HCT116 (cell line): ENCODE results near the gene SCYL2. TPM values are rescaled to one million over a fixed set of nuclear protein-coding genes. Genes with fewer than 3 reads are reported as not detected.

ENCODE experiments used
- ATAC-seq: fragments of 200-7000 bp; cut with Tn5 transposase; 2 replicates; pipeline ENCODE4 v1.9.1; 2020; ENCODE audit warnings: mild to moderate bottlenecking, moderate library complexity
- BruUV-seq: library from RNA; stranded (reverse); fragments of 400-500 nt; replicated peaks from 2 replicates; lab custom pipeline; 2021; lab: Mats Ljungman, UMichigan
- CTCF ChIA-PET: fragments of 300-600 bp; sonication (Branson Sonifier 250); formaldehyde crosslinking; loops from one replicate; lab custom pipeline; 2021; ENCODE audit warnings: antibody characterized with exemption; lab: Charles Lee
- POLR2A ChIA-PET: fragments of 300-600, 350-600 bp; sonication (Branson Sonifier 250); formaldehyde crosslinking; loops from one replicate; lab custom pipeline; 2021; ENCODE audit warnings: antibody characterized with exemption; lab: Charles Lee
- RAD21 ChIA-PET, 2 experiments: fragments of 300-600 bp; sonication (Branson Sonifier 250); formaldehyde crosslinking; loops; one replicate each; lab custom pipeline; 2023; ENCODE audit warnings: low total read pairs in 2 of 2; ENCODE audit not compliant: uncharacterized antibody in 2 of 2, unreplicated experiment in 2 of 2, low non-redundant PET in 1 of 2; lab: Charles Lee
- DNase-seq: peaks from one replicate; pipeline ENCODE4 v3.0.0-alpha.2; 2010; ENCODE audit warnings: low read depth, low spot score
- H2AFZ ChIP-seq: fragments of 200-600 bp; shearing (Covaris generic), sonication (generic); 2 replicates; pipeline ENCODE4 v1.6.1; 2017; ENCODE audit warnings: low read depth, mixed run types, mixed read lengths, antibody characterized with exemption, low read length; ENCODE audit not compliant: poor library complexity, severe bottlenecking
- H3K27ac ChIP-seq: 2 replicates; pipeline ENCODE4 v1.5.1; 2012; ENCODE audit warnings: low read depth, low read length
- H3K27me3 ChIP-seq: fragments of 200-600 bp; sonication (generic); 2 replicates; pipeline ENCODE4 v1.6.1; 2016; ENCODE audit warnings: mixed run types, low read length, mixed read lengths; ENCODE audit not compliant: insufficient read depth
- H3K36me3 ChIP-seq, 2 experiments: fragments of 200-500 bp in 1 of 2; fragments of 200-600 bp in 1 of 2; sonication (Bioruptor generic) in 1 of 2; sonication (generic) in 1 of 2; 2 replicates each; pipeline versions ENCODE4 v1.5.1 to v1.6.1; 2014 to 2016; ENCODE audit warnings: low read length in 2 of 2, inconsistent platforms in 1 of 2, mixed read lengths in 1 of 2, mixed run types in 1 of 2; ENCODE audit not compliant: insufficient read depth in 2 of 2, control insufficient read depth in 1 of 2
- H3K4me1 ChIP-seq, 2 experiments: fragments of 200-600 bp in 1 of 2; sonication (generic) in 1 of 2; 2 replicates each; pipeline versions ENCODE4 v1.5.1 to v1.6.1; 2012 to 2017; ENCODE audit warnings: low read length in 2 of 2, inconsistent platforms in 1 of 2, mild to moderate bottlenecking in 1 of 2, mixed read lengths in 1 of 2, mixed run types in 1 of 2, moderate library complexity in 1 of 2; ENCODE audit not compliant: insufficient read depth in 2 of 2, control insufficient read depth in 1 of 2
- H3K4me2 ChIP-seq: fragments of 200-600 bp; sonication (generic); 2 replicates; pipeline ENCODE4 v1.6.1; 2017; ENCODE audit warnings: mixed run types, low read length, mixed read lengths
- H3K4me3 ChIP-seq, 2 experiments: fragments of 200-600 bp in 1 of 2; sonication (generic) in 1 of 2; replicated peaks in 1 of 2; 2 replicates each; pipeline ENCODE4 v1.5.1; 2011 to 2016; ENCODE audit warnings: low read length in 2 of 2, control low read depth in 1 of 2, low read depth in 1 of 2, mild to moderate bottlenecking in 1 of 2, mixed read lengths in 1 of 2, mixed run types in 1 of 2
- H3K79me2 ChIP-seq: fragments of 200-600 bp; sonication (generic); 2 replicates; pipeline ENCODE4 v1.6.1; 2017; ENCODE audit warnings: mild to moderate bottlenecking, mixed run types, low read length, moderate library complexity, mixed read lengths; ENCODE audit not compliant: insufficient read depth
- H3K9ac ChIP-seq: fragments of 200-600 bp; sonication (generic); 2 replicates; pipeline ENCODE4 v1.6.1; 2016; ENCODE audit warnings: low read length, mixed read lengths
- H3K9me2 ChIP-seq: fragments of 200-600 bp; sonication (generic), shearing (Covaris generic); 2 replicates; pipeline ENCODE4 v1.6.1; 2017; ENCODE audit warnings: mixed run types, mild to moderate bottlenecking, moderate library complexity; ENCODE audit not compliant: insufficient read depth
- H3K9me3 ChIP-seq, 2 experiments: fragments of 200-500 bp in 1 of 2; fragments of 200-600 bp in 1 of 2; sonication (Bioruptor generic) in 1 of 2; sonication (generic) in 1 of 2; 2 replicates each; pipeline ENCODE4 v1.6.1; 2014 to 2017; ENCODE audit warnings: low read length in 2 of 2, mixed read lengths in 2 of 2, inconsistent platforms in 1 of 2, low read depth in 1 of 2, mild to moderate bottlenecking in 1 of 2, mixed run types in 1 of 2, moderate library complexity in 1 of 2; ENCODE audit not compliant: control insufficient read depth in 1 of 2, insufficient read depth in 1 of 2
- H4K20me1 ChIP-seq: fragments of 200-600 bp; sonication (generic), shearing (Covaris generic); 2 replicates; pipeline ENCODE4 v1.6.1; 2017; ENCODE audit warnings: mixed run types, mild to moderate bottlenecking, moderate library complexity; ENCODE audit not compliant: insufficient read depth
- ATF3 ChIP-seq: IDR thresholded peaks from 2 replicates; pipeline ENCODE4 v1.6.1; 2012
- CBX3 ChIP-seq: IDR thresholded peaks from 2 replicates; pipeline ENCODE4 v1.6.1; 2012; ENCODE audit warnings: low read depth
- CEBPB ChIP-seq: IDR thresholded peaks from 2 replicates; pipeline ENCODE4 v1.6.1; 2012; ENCODE audit warnings: low read depth
- CTCF ChIP-seq, 3 experiments: fragments of 200-600 bp in 1 of 3; sonication (generic) in 1 of 3; IDR thresholded peaks in 2 of 3; conservative IDR thresholded peaks in 1 of 3; 2 replicates each; pipeline ENCODE4 v1.5.1; 2012 to 2017; ENCODE audit warnings: low read depth in 2 of 3, low read length in 2 of 3, antibody characterized with exemption in 1 of 3, borderline replicate concordance in 1 of 3, control low read depth in 1 of 3, mild to moderate bottlenecking in 1 of 3, mixed read lengths in 1 of 3, mixed run types in 1 of 3, moderate library complexity in 1 of 3; ENCODE audit not compliant: insufficient read depth in 1 of 3
- ELF1 ChIP-seq: IDR thresholded peaks from 2 replicates; pipeline ENCODE4 v1.6.1; 2012; ENCODE audit warnings: low read depth, borderline replicate concordance
- EZH2 ChIP-seq: fragments of 200-600 bp; sonication (generic); IDR thresholded peaks from 2 replicates; pipeline ENCODE4 v1.6.1; 2017; ENCODE audit warnings: antibody characterized with exemption, mixed run types
- EZH2phosphoT487 ChIP-seq: fragments of 200-600 bp; IDR thresholded peaks from 2 replicates; pipeline ENCODE4 v1.6.1; 2018; ENCODE audit warnings: antibody characterized with exemption, borderline replicate concordance
- FOSL1 ChIP-seq: IDR thresholded peaks from 2 replicates; pipeline ENCODE4 v1.6.1; 2012; ENCODE audit warnings: low read depth
- JUND ChIP-seq: IDR thresholded peaks from 2 replicates; pipeline ENCODE4 v1.6.1; 2012
- MAX ChIP-seq: IDR thresholded peaks from 2 replicates; pipeline ENCODE4 v1.6.1; 2012
- POLR2A ChIP-seq: IDR thresholded peaks from 2 replicates; pipeline ENCODE4 v1.7.0; 2011; ENCODE audit warnings: borderline replicate concordance; ENCODE audit not compliant: insufficient read depth, insufficient read length; ENCODE audit errors: extremely low read depth
- POLR2AphosphoS5 ChIP-seq: IDR thresholded peaks from 2 replicates; pipeline ENCODE4 v1.6.1; 2011; ENCODE audit warnings: mild to moderate bottlenecking, low read depth, low read length, moderate library complexity
- REST ChIP-seq: IDR thresholded peaks from 2 replicates; pipeline ENCODE4 v1.6.1; 2012; ENCODE audit warnings: low read depth
- SIN3A ChIP-seq: IDR thresholded peaks from 2 replicates; pipeline ENCODE4 v1.6.1; 2012; ENCODE audit warnings: low read depth
- SRF ChIP-seq: IDR thresholded peaks from 2 replicates; pipeline ENCODE4 v1.6.1; 2012; ENCODE audit warnings: low read depth
- TCF7L2 ChIP-seq: IDR thresholded peaks from 2 replicates; pipeline ENCODE4 v1.7.0; 2011; ENCODE audit warnings: borderline replicate concordance, inconsistent platforms; ENCODE audit not compliant: insufficient read depth, insufficient read length; ENCODE audit errors: extremely low read depth
- YY1 ChIP-seq: IDR thresholded peaks from 2 replicates; pipeline ENCODE4 v1.6.1; 2011; ENCODE audit warnings: low read length, low read depth, moderate library complexity, mild to moderate bottlenecking; ENCODE audit not compliant: insufficient replicate concordance; ENCODE audit errors: extremely low read depth
- ZBTB33 ChIP-seq: IDR thresholded peaks from 2 replicates; pipeline ENCODE4 v1.6.1; 2011; ENCODE audit warnings: mild to moderate bottlenecking, low read length, moderate library complexity; ENCODE audit not compliant: insufficient replicate concordance; ENCODE audit errors: extremely low read depth
- ZFX ChIP-seq: fragments of 450-650 bp; IDR thresholded peaks from 2 replicates; pipeline ENCODE4 v1.6.1; 2017
- ZNF274 ChIP-seq: fragments of 200-500 bp; sonication (Bioruptor generic); IDR thresholded peaks from 2 replicates; pipeline ENCODE4 v1.6.1; 2014; ENCODE audit warnings: mild to moderate bottlenecking, low read depth, low read length, inconsistent platforms
- intact Hi-C: fragments of 100-400 bp; cut with micrococcal nuclease; formaldehyde crosslinking; loops from 2 replicates; pipeline ENCODE4 v1.10.0; 2022
- total RNA-seq: library from RNA; stranded (reverse); gene quantifications from one replicate; pipeline ENCODE4 v1.2.1, GENCODE V29; 2021; ENCODE audit not compliant: unreplicated experiment

The SCYL2 gene
- total RNA-seq, 1 experiment from 2014 or later = 31.7 TPM

GRCh38 chr12:100376161-100376560, 109.2 kb downstream of the SCYL2 start:
- no peak overlapping the region for H2AFZ ChIP-seq
- H4K20me1 ChIP-seq = no peaks in the 10 kb centered on the region
- no peaks in the 10 kb centered on the region for H3K27me3 ChIP-seq
- H3K9me2 ChIP-seq = no peaks in the 10 kb centered on the region
- H3K4me2 ChIP-seq = no peak overlapping the region
- DNase-seq (no peak), ATAC-seq (no peak)
- ChIA-PET POLR2A (no interaction called here), RAD21 (no interaction called here), CTCF (no interaction called here)
- H3K9me3 ChIP-seq = no peaks in the 10 kb centered on the region
- no peaks in the 10 kb centered on the region for H3K36me3 ChIP-seq
- H3K4me3 ChIP-seq = no peak overlapping the region
- H3K79me2 ChIP-seq = no peaks in the 10 kb centered on the region
- BruUV-seq = no TSS peak
- intact Hi-C loops = no loop called here
- TF ChIP-seq REST (no peak), EZH2 (no peak), SRF (no peak), POLR2A (no peak), EZH2phosphoT487 (no peak), YY1 (no peak), MAX (no peak), TCF7L2 (no peak), CEBPB (no peak), ATF3 (no peak), JUND (no peak), FOSL1 (no peak), POLR2AphosphoS5 (no peak), ZFX (no peak), ZNF274 (no peak), ZBTB33 (no peak), SIN3A (no peak), CBX3 (no peak), CTCF (IDR thresholded peaks at IDR 0.05 in 2 of 3, conservative IDR thresholded peaks at IDR 0.05 in 1 of 3; ENCODE audit: borderline replicate concordance in 1 of 3, insufficient read depth in 1 of 3, low read depth in 2 of 3, low read length in 2 of 3) (no peak), ELF1 (no peak)
- no peak overlapping the region for H3K27ac ChIP-seq
- H3K9ac ChIP-seq = no peak overlapping the region
- H3K4me1 ChIP-seq = no peaks in the 10 kb centered on the region
